Fibroblast of lung (primary cell): ENCODE data around the gene GCK. TPM values are rescaled to one million over a fixed set of nuclear protein-coding genes. Genes with fewer than 3 reads are reported as not detected.
A peak's percentile ranks its signal among the peaks of the same experiment; 100 is the strongest.

Source experiments
- DNase-seq, 2 donors: peaks; one replicate each; pipeline versions ENCODE4 v3.0.0 to v3.0.0-alpha.2; 2010; ENCODE audit warnings: low read depth in 2 of 2
- H2AFZ ChIP-seq: 2 replicates; pipeline ENCODE4 v1.5.1; 2012; ENCODE audit warnings: low read length, control low read depth, inconsistent platforms
- H3K27ac ChIP-seq: 2 replicates; pipeline ENCODE4 v1.5.1; 2011; ENCODE audit warnings: low read length, control low read depth; ENCODE audit not compliant: insufficient read depth
- H3K27me3 ChIP-seq: 2 replicates; pipeline ENCODE4 v1.5.1; 2011; ENCODE audit warnings: mild to moderate bottlenecking, low read length; ENCODE audit not compliant: control insufficient read depth, insufficient read depth
- H3K36me3 ChIP-seq: 2 replicates; pipeline ENCODE4 v1.5.1; 2011; ENCODE audit warnings: low read length; ENCODE audit not compliant: control insufficient read depth, insufficient read depth
- H3K4me1 ChIP-seq: 2 replicates; pipeline ENCODE4 v1.5.1; 2011; ENCODE audit warnings: low read length; ENCODE audit not compliant: control insufficient read depth, insufficient read depth; ENCODE audit errors: extremely low read depth
- H3K4me2 ChIP-seq: 2 replicates; pipeline ENCODE4 v1.5.1; 2011; ENCODE audit warnings: low read length, control low read depth; ENCODE audit not compliant: insufficient read depth; ENCODE audit errors: extremely low read depth
- H3K4me3 ChIP-seq, 4 experiments: fragments of 200-600 bp in 1 of 4; sonication (generic) in 1 of 4; replicated peaks in 1 of 4; 2 replicates each; pipeline ENCODE4 v1.5.1; 2011 to 2016; ENCODE audit warnings: low read length in 4 of 4, low read depth in 3 of 4, mild to moderate bottlenecking in 3 of 4, control low read depth in 2 of 4, inconsistent platforms in 1 of 4, mixed read lengths in 1 of 4; ENCODE audit not compliant: insufficient read depth in 1 of 4; ENCODE audit errors: control extremely low read depth in 1 of 4
- H3K79me2 ChIP-seq: 2 replicates; pipeline ENCODE4 v1.5.1; 2012; ENCODE audit warnings: mild to moderate bottlenecking, low read length, inconsistent platforms; ENCODE audit not compliant: control insufficient read depth, insufficient read depth
- H3K9ac ChIP-seq: 2 replicates; pipeline ENCODE4 v1.5.1; 2011; ENCODE audit warnings: mild to moderate bottlenecking, low read length, control low read depth; ENCODE audit not compliant: insufficient read depth
- H3K9me3 ChIP-seq: 2 replicates; pipeline ENCODE4 v1.5.1; 2012; ENCODE audit warnings: low read depth, low read length; ENCODE audit not compliant: control insufficient read depth, insufficient read depth
- H4K20me1 ChIP-seq: 2 replicates; pipeline ENCODE4 v1.5.1; 2011; ENCODE audit warnings: low read length; ENCODE audit not compliant: control insufficient read depth, insufficient read depth; ENCODE audit errors: extremely low read depth
- CTCF ChIP-seq, 2 donors: IDR thresholded peaks in 1 of 2; conservative IDR thresholded peaks in 1 of 2; 1 replicate in 1 of 2; 2 replicates in 1 of 2; pipeline ENCODE4 v1.5.1; 2011 to 2012; ENCODE audit warnings: low read length in 2 of 2, control low read depth in 1 of 2, inconsistent platforms in 1 of 2, low read depth in 1 of 2, mild to moderate bottlenecking in 1 of 2
- EZH2 ChIP-seq: IDR thresholded peaks from 2 replicates; pipeline ENCODE4 v1.5.1; 2012; ENCODE audit warnings: low read length, control low read depth, mild to moderate bottlenecking; ENCODE audit errors: missing control alignments
- polyA plus RNA-seq, 2 donors: library from polyadenylated mRNA; depleted of rRNA in 1 of 2; stranded (reverse) in 1 of 2; unstranded in 1 of 2; fragments of >200 nt; gene quantifications; 2 replicates each; pipeline ENCODE4 v1.2.1, GENCODE V29; 2011 to 2012; ENCODE audit warnings: missing spikeins in 1 of 2
- total RNA-seq: library from RNA; depleted of rRNA; stranded (reverse); fragments of >200 nt; gene quantifications from 2 replicates; pipeline ENCODE4 v1.2.1, GENCODE V29; 2014

GCK gene
- total and polyA plus RNA-seq, 2 donors (not counting 1 experiment from before 2014, with no cell fraction given), result 0.14 to 1.7 TPM

GRCh38 chr7:44162179-44162578 is 27.1 kb downstream of the GCK start:
- H4K20me1 ChIP-seq, result no peaks in the 10 kb centered on the region
- H3K79me2 ChIP-seq, result no peaks in the 10 kb centered on the region
- H3K9ac ChIP-seq, result no peak overlapping the region
- DNase-seq, result peak in 1 of 2 donors; percentile 28
- TF ChIP-seq EZH2 (no peak), CTCF (conservative IDR thresholded peaks at IDR 0.05 in 1 of 2, IDR thresholded peaks at IDR 0.05 in 1 of 2; ENCODE audit: low read depth in 1 of 2, low read length in 2 of 2) (no peak)
- H2AFZ ChIP-seq, result no peak overlapping the region
- H3K27ac ChIP-seq, result no peak overlapping the region
- peaks cover 3% of the 10 kb centered on the region for H3K4me1 ChIP-seq
- no peaks in the 10 kb centered on the region for H3K9me3 ChIP-seq
- no peaks in the 10 kb centered on the region for H3K36me3 ChIP-seq
- H3K27me3 ChIP-seq, result peaks cover 5% of the 10 kb centered on the region
- no peak overlapping the region for H3K4me3 ChIP-seq
- H3K4me2 ChIP-seq, result no peak overlapping the region

- Histone ChIP-seq H3K9me3 (no peaks in the 10 kb centered on the region), H2AFZ (no peak overlapping the region), H3K9ac (no peak overlapping the region), H3K4me1 (peaks cover 3% of the 10 kb centered on the region), H3K36me3 (no peaks in the 10 kb centered on the region), H4K20me1 (no peaks in the 10 kb centered on the region), H3K79me2 (no peaks in the 10 kb centered on the region), H3K27ac (no peak overlapping the region), H3K4me3 (no peak overlapping the region), H3K27me3 (peaks cover 9% of the 10 kb centered on the region), H3K4me2 (no peak overlapping the region)
- DNase-seq, result no peak
- TF ChIP-seq EZH2 (no peak), CTCF (conservative IDR thresholded peaks at IDR 0.05 in 1 of 2, IDR thresholded peaks at IDR 0.05 in 1 of 2; ENCODE audit: low read depth in 1 of 2, low read length in 2 of 2) (no peak)
Measured at GRCh38 chr7:44161371-44161770, 27.9 kb downstream of the GCK start.

GRCh38 chr7:44159824-44160630 is 29.2 kb downstream of the GCK start:
- TF ChIP-seq CTCF (conservative IDR thresholded peaks at IDR 0.05 in 1 of 2, IDR thresholded peaks at IDR 0.05 in 1 of 2; ENCODE audit: low read depth in 1 of 2, low read length in 2 of 2) (no peak), EZH2 (no peak)
- Histone ChIP-seq H3K36me3 (no peaks in the 10 kb centered on the region), H3K4me3 (no peak overlapping the region), H3K9ac (no peak overlapping the region), H3K4me2 (no peak overlapping the region), H3K9me3 (no peaks in the 10 kb centered on the region), H4K20me1 (no peaks in the 10 kb centered on the region), H3K27me3 (peaks cover 9% of the 10 kb centered on the region), H3K27ac (no peak overlapping the region), H3K79me2 (no peaks in the 10 kb centered on the region), H3K4me1 (peaks cover 3% of the 10 kb centered on the region), H2AFZ (no peak overlapping the region)
- no peak for DNase-seq
